SK-N-SH (cell line): ENCODE data around the gene RHBDD3. TPM values are rescaled to one million over a fixed set of nuclear protein-coding genes. Genes with fewer than 3 reads are reported as not detected.

ENCODE experiments used
- CTCF ChIA-PET: fragments of 300-600, 350-600 bp; formaldehyde crosslinking; extraction: SDS; loops from one replicate; lab custom pipeline; 2021; lab: Yijun Ruan, JAX
- POLR2A ChIA-PET: fragments of 350-600 bp; sonication (Branson Sonifier 250); formaldehyde crosslinking; extraction: SDS; loops from one replicate; lab custom pipeline; 2020; ENCODE audit warnings: antibody characterized with exemption, inconsistent platforms; lab: Yijun Ruan, JAX
- DNase-seq: peaks from one replicate; pipeline ENCODE4 v3.0.0; 2012
- H2AFZ ChIP-seq: fragments of 200-600 bp; sonication (generic); 2 replicates; pipeline ENCODE4 v1.8.1; 2016; ENCODE audit warnings: antibody characterized with exemption, mild to moderate bottlenecking, low read depth
- H3F3A ChIP-seq: fragments of 200-600 bp; sonication (generic); replicated peaks from 2 replicates; pipeline ENCODE3; 2016; ENCODE audit warnings: antibody characterized with exemption, mild to moderate bottlenecking; ENCODE audit not compliant: insufficient read depth
- H3K27ac ChIP-seq, 2 experiments: fragments of 200-500 bp in 1 of 2; fragments of 200-600 bp in 1 of 2; sonication (Bioruptor generic) in 1 of 2; sonication (generic), shearing (Covaris generic) in 1 of 2; 2 replicates each; pipeline versions ENCODE4 v1.5.1 to v1.6.1; 2014 to 2016; ENCODE audit warnings: low read depth in 2 of 2, inconsistent platforms in 1 of 2, low read length in 1 of 2, mild to moderate bottlenecking in 1 of 2, mixed read lengths in 1 of 2
- H3K27me3 ChIP-seq: fragments of 200-600 bp; sonication (generic), shearing (Covaris generic); 2 replicates; pipeline ENCODE4 v1.6.1; 2016; ENCODE audit warnings: mixed run types; ENCODE audit not compliant: insufficient read depth
- H3K36me3 ChIP-seq, 2 experiments: fragments of 200-500 bp in 1 of 2; fragments of 200-600 bp in 1 of 2; sonication (Bioruptor generic) in 1 of 2; sonication (generic) in 1 of 2; replicated peaks in 1 of 2; 2 replicates each; pipeline versions ENCODE3 to v1.5.1; 2014 to 2016; ENCODE audit warnings: low read length in 1 of 2, mild to moderate bottlenecking in 1 of 2; ENCODE audit not compliant: insufficient read depth in 2 of 2, control insufficient read depth in 1 of 2
- H3K4me1 ChIP-seq, 2 experiments: fragments of 200-500 bp in 1 of 2; fragments of 200-600 bp in 1 of 2; sonication (Bioruptor generic) in 1 of 2; sonication (generic), shearing (Covaris generic) in 1 of 2; 2 replicates each; pipeline versions ENCODE4 v1.5.1 to v1.6.1; 2014 to 2016; ENCODE audit warnings: low read depth in 1 of 2, low read length in 1 of 2, mixed run types in 1 of 2; ENCODE audit not compliant: insufficient read depth in 2 of 2, control insufficient read depth in 1 of 2
- H3K4me2 ChIP-seq: fragments of 200-600 bp; sonication (generic), shearing (Covaris generic); 2 replicates; pipeline ENCODE4 v1.6.1; 2017; ENCODE audit warnings: mixed run types
- H3K4me3 ChIP-seq, 2 experiments: fragments of 200-500 bp in 1 of 2; fragments of 200-600 bp in 1 of 2; sonication (Bioruptor generic) in 1 of 2; sonication (generic), shearing (Covaris generic) in 1 of 2; 2 replicates each; pipeline versions ENCODE4 v1.5.1 to v1.8.1; 2014 to 2016; ENCODE audit warnings: low read depth in 2 of 2, inconsistent platforms in 1 of 2, low read length in 1 of 2, mild to moderate bottlenecking in 1 of 2, mixed read lengths in 1 of 2, moderate library complexity in 1 of 2
- H3K79me2 ChIP-seq: fragments of 200-600 bp; sonication (generic); 2 replicates; pipeline ENCODE4 v1.8.1; 2017; ENCODE audit warnings: mild to moderate bottlenecking; ENCODE audit not compliant: insufficient read depth
- H3K9ac ChIP-seq: fragments of 200-600 bp; sonication (generic); 2 replicates; pipeline ENCODE4 v1.6.1; 2017; ENCODE audit warnings: mixed run types
- H3K9me2 ChIP-seq: fragments of 200-600 bp; sonication (generic); 2 replicates; pipeline ENCODE4 v1.6.1; 2017; ENCODE audit warnings: mixed run types
- H3K9me3 ChIP-seq: fragments of 200-600 bp; sonication (generic); 2 replicates; pipeline ENCODE4 v1.6.1; 2017; ENCODE audit warnings: mixed run types, mild to moderate bottlenecking, moderate library complexity
- H4K20me1 ChIP-seq: fragments of 200-600 bp; sonication (generic); 2 replicates; pipeline ENCODE4 v1.6.1; 2017; ENCODE audit warnings: mild to moderate bottlenecking, mixed run types; ENCODE audit not compliant: insufficient read depth
- CTCF ChIP-seq: fragments of 200-600 bp; sonication (generic); IDR thresholded peaks from 2 replicates; pipeline ENCODE4 v1.6.1; 2017; ENCODE audit warnings: antibody characterized with exemption, mild to moderate bottlenecking, moderate library complexity
- ELF1 ChIP-seq: IDR thresholded peaks from 2 replicates; pipeline ENCODE4 v1.4.0; 2012
- EZH2phosphoT487 ChIP-seq: fragments of 200-600 bp; sonication (generic); IDR thresholded peaks from 2 replicates; pipeline ENCODE4 v1.6.1; 2017; ENCODE audit warnings: low read depth, mixed run types, mild to moderate bottlenecking, antibody characterized with exemption, moderate library complexity, borderline replicate concordance
- FOSL2 ChIP-seq: IDR thresholded peaks from 2 replicates; pipeline ENCODE4 v1.4.0; 2012; ENCODE audit warnings: low read depth, mild to moderate bottlenecking, moderate library complexity, borderline replicate concordance
- FOXJ3 ChIP-seq: sonication (generic); formaldehyde crosslinking; IDR thresholded peaks from 2 replicates; pipeline ENCODE4 v1.5.1; 2020; ENCODE audit warnings: mild to moderate bottlenecking, missing genetic modification reagents
- FOXM1 ChIP-seq: IDR thresholded peaks from 2 replicates; pipeline ENCODE4 v1.4.0; 2012; ENCODE audit warnings: low read depth, mild to moderate bottlenecking
- IRF3 ChIP-seq: fragments of 150-350 bp; IDR thresholded peaks from 2 replicates; pipeline ENCODE4 v1.6.1; 2016; ENCODE audit warnings: mild to moderate bottlenecking, low read depth, low read length
- JUND ChIP-seq: IDR thresholded peaks from 2 replicates; pipeline ENCODE4 v1.4.0; 2012
- NFIC ChIP-seq: IDR thresholded peaks from 2 replicates; pipeline ENCODE4 v1.4.0; 2012; ENCODE audit warnings: borderline replicate concordance
- PBX3 ChIP-seq: IDR thresholded peaks from 2 replicates; pipeline ENCODE4; 2012
- POLR2AphosphoS5 ChIP-seq: IDR thresholded peaks from 2 replicates; pipeline ENCODE4 v1.6.1; 2012; ENCODE audit warnings: low read depth, low read length
- REST ChIP-seq: IDR thresholded peaks from 2 replicates; pipeline ENCODE4 v1.6.1; 2012; ENCODE audit warnings: mild to moderate bottlenecking, low read depth, low read length, moderate library complexity
- RFX5 ChIP-seq: IDR thresholded peaks from 2 replicates; pipeline ENCODE4 v1.6.1; 2012; ENCODE audit warnings: mild to moderate bottlenecking, improper control_type of control experiment, low read length
- SIN3A ChIP-seq: IDR thresholded peaks from 2 replicates; pipeline ENCODE4 v1.6.1; 2012; ENCODE audit warnings: low read depth, mild to moderate bottlenecking, low read length, moderate library complexity, borderline replicate concordance
- TCF12 ChIP-seq: IDR thresholded peaks from 2 replicates; pipeline ENCODE4 v1.4.0; 2012
- TEAD4 ChIP-seq: IDR thresholded peaks from 2 replicates; pipeline ENCODE4 v1.4.0; 2012; ENCODE audit warnings: mild to moderate bottlenecking, borderline replicate concordance; ENCODE audit not compliant: insufficient read depth
- USF1 ChIP-seq: IDR thresholded peaks from 2 replicates; pipeline ENCODE4 v1.4.0; 2012; ENCODE audit warnings: low read depth, borderline replicate concordance
- WGBS: methylation state at CpG from one replicate; pipeline ENCODE4 v1.1.6; 2017; ENCODE audit warnings: low lambda C conversion rate; 5-methylcytosine and 5-hydroxymethylcytosine counted together
- polyA plus RNA-seq, 3 experiments: library from polyadenylated mRNA; depleted of rRNA; stranded (reverse); fragments of >200 nt; gene quantifications; 2 replicates each; pipeline ENCODE4 v1.2.3, GENCODE V29; 2012

RHBDD3 gene
- polyA plus RNA-seq, 1 of the 3 experiments (the other 2 are of a cell fraction) = 19.0 TPM

- Histone ChIP-seq H3K9ac (no peak overlapping the region), H3K27me3 (peaks cover 21% of the 10 kb centered on the region), H3K79me2 (peaks cover 13% of the 10 kb centered on the region; the same call in 1 of the 2 replicates), H3K9me2 (no peaks in the 10 kb centered on the region), H3K4me3 (no peak overlapping the region), H3K36me3 (peaks cover 6 to 7% of the 10 kb centered on the region in 2 experiments), H3K9me3 (no peaks in the 10 kb centered on the region), H3F3A (no peaks in the 10 kb centered on the region), H3K4me1 (peaks cover 18 to 20% of the 10 kb centered on the region in 2 experiments; a peak in 3 of 4 replicates), H3K27ac (no peak overlapping the region), H2AFZ (no peak overlapping the region), H3K4me2 (no peak overlapping the region), H4K20me1 (peaks cover 18% of the 10 kb centered on the region; the same call in 1 of the 2 replicates)
- ChIA-PET POLR2A (interaction anchor here (1.0 kb wide), 1 partner anchor 45 kb away, joined by 3 read pairs; the partner anchor contains the start of gene EWSR1), CTCF (interaction anchor here (0.6 to 4.5 kb wide), 16 partner anchors 8 to 105 kb away, joined by 3 to 35 read pairs (median 5); no protein-coding TSS in a partner anchor)
- no peak for TF ChIP-seq CTCF
- TF ChIP-seq RFX5 = no peak
- TF ChIP-seq NFIC = no peak
- DNase-seq = peak; percentile 47
- WGBS = 45% methylated on average over 29 of the region's 51 CpGs
These were observed 46.0 kb upstream of the RHBDD3 start for GRCh38 chr22:29313576-29314466.

GRCh38 chr22:29313126-29313575 is 45.4 kb upstream of the RHBDD3 start:
- Histone ChIP-seq H3K9me2 (no peaks in the 10 kb centered on the region), H2AFZ (no peak overlapping the region), H3K4me2 (no peak overlapping the region), H4K20me1 (peaks cover 18% of the 10 kb centered on the region; the same call in 1 of the 2 replicates), H3K4me1 (peaks cover 18 to 27% of the 10 kb centered on the region in 2 experiments; a peak in 3 of 4 replicates), H3K27ac (no peak overlapping the region), H3K36me3 (peaks cover 6 to 7% of the 10 kb centered on the region in 2 experiments), H3K9me3 (no peaks in the 10 kb centered on the region), H3K27me3 (peaks cover 21% of the 10 kb centered on the region), H3K79me2 (peaks cover 20% of the 10 kb centered on the region), H3K9ac (no peak overlapping the region), H3K4me3 (no peak overlapping the region), H3F3A (no peaks in the 10 kb centered on the region)
- CTCF ChIA-PET = interaction anchor here (0.5 to 4.5 kb wide), 16 partner anchors 9 to 105 kb away, joined by 3 to 35 read pairs (median 5); no protein-coding TSS in a partner anchor
- 46% methylated on average over 9 of the region's 44 CpGs for WGBS
- DNase-seq = peak; percentile 86
- POLR2A ChIA-PET = no interaction called here
- TF ChIP-seq PBX3 (no peak; the same call in 1 of the 2 replicates), SIN3A (no peak), ELF1 (no peak), TEAD4 (no peak), FOXJ3 (CRISPR knock-in tag) (no peak), FOXM1 (no peak), POLR2AphosphoS5 (no peak), REST (no peak), FOSL2 (no peak), TCF12 (no peak), USF1 (peak; percentile 34; the same call in 1 of the 2 replicates), JUND (no peak), EZH2phosphoT487 (no peak), IRF3 (no peak)
